HS-27A (cell line): ENCODE measurements around the gene GGA1.
A peak's percentile ranks its signal among the peaks of the same experiment; 100 is the strongest.

ENCODE experiments used
- DNase-seq: peaks from one replicate; pipeline ENCODE4 v3.0.0-alpha.2; 2012; ENCODE audit warnings: low read depth, missing footprints

GGA1 gene

GRCh38 chr22:37674951-37675929 is 66.6 kb downstream of the GGA1 start, which contains the start of gene LGALS1:
Gene LGALS1, plus strand, starts transcription at chr22:37675636. Its CDS starts 67 bp downstream, at chr22:37675703.
- DNase-seq: peak; percentile 92

DNA sequence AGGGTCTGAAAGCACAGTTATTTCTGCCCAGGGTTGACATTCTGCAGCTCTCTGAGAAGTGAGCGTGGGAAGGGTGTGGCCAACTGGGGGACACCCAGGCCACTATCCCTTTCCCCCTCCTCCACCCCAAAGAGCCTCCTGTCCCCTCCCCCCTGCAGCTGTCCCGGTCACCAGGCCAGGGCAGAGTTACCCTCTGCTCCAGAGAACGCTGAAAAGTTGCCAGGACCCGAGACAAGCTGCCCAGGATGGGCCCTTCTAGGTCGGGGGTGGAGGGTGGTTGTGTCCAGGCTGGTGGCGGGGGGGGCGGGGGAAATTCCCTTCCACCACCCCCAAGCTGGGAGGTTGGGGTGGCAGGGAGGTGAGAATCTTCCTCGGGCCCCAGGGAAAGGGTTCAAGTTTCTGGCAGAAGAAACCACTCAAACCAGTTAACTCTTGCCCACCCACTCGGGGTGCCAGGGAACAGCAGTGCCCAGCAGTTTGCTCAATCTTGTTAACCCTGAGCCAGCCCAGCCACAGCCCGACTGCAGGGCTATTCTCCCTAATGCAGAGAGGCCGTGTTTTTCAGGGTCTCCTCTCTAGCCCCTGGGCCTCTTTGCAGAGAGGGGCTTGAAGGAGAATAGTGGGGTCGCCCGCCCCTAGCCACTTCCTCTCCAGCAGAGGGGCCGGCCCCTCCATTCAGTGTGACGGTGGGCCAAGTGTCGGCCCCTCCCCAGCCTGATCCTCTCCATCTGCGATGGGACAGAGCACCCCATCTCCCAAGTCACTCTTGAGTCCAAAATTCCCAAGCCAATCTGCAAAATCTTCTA is 67.5 kb downstream of the GGA1 start:
- no peak for DNase-seq

DNA sequence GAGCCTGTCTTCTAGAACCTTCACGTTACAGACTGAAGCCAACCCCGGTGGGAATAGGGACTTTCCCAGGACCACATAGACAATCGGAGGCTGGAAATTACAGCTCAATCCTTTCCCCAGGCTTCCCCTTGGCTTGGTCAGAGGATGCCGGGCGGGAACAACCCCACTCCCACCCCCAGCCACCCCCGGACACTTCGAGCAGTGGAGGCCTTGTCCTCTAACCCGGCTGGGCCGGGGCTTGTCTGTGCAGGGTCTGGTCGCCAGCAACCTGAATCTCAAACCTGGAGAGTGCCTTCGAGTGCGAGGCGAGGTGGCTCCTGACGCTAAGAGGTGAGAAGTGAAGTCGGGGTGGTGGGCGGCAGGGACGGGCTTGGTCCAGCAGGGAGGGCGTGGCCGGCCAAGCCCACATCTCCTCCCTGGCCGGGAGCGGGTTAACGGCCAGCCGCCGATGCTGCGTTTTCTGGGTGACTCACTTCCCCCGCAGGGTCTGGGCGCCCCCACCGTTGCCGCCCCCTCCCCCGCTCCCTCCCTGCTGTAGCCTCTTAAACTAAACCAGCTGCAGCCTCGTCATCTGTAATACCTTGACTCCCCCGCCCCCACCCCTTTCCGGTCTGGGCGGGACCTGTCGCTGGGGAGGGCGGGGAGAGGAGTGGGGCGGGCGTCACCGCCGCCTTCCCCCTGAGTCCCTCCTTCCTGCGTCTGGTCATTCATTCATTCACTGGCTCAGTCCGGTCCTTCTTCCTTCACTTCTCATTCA is 68.3 kb downstream of the GGA1 start:
- no peak for DNase-seq

DNA sequence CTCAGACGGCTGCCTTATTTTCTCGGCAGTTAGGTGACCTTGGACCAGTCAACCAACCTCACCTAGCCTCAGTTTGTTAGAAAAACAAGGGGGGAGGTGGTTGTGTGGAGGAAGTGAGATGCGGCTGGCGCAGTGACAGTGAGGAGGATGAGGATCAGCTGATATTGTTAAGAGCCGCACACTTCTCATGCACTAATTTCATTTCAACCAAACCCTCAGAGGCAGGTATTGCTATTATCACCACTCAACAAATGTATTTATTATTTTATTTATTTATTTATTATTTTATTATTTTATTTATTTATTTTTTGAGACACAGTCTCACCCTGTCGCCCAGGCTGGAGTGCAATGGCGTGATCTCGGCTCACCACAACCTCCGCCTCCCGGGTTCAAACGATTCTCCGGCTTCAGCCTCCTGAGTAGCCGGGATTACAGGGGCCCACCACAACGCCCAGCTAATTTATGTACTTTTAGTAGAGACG is 68.9 kb downstream of the GGA1 start:
- DNase-seq: no peak

GRCh38 chr22:37678372-37678771 is 69.7 kb downstream of the GGA1 start:
- DNase-seq: no peak

- DNase-seq: no peak
These were observed 71.0 kb downstream of the GGA1 start for GRCh38 chr22:37679670-37680069.

DNA sequence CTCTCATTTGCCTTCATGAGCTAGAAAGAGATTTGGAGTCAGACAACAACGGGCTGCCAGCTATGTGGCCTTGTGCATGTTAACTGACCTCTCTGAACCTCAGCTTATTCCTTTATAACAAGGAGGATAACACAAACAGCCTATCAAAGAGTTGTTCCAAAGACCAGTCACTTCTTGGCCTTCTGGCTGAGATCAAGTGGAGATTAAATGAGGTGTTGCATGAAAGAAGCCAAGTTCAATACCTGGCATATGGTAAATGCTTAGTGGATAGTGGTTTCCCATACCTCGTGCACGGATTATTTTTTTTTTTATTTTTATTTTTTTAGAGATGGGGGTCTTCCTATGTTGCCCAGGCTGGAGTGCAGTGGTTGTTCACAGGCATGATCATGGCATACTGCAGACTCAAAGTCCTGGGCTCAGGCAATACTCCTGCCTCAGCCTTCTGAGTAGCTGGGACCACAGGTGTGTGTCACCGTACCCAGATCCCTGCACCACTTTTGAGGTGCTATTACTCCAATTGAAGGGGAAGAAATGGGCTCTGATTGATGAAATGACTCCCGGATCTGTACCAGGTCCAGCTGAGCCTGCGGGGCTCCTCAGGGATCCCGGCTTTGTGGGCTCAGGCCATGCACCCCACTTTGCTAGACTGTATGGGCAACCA is 71.7 kb downstream of the GGA1 start:
- no peak for DNase-seq

GRCh38 chr22:37681001-37681424 is 72.4 kb downstream of the GGA1 start:
- DNase-seq: no peak

GRCh38 chr22:37681556-37682049 is 73.0 kb downstream of the GGA1 start:
- no peak for DNase-seq
